Loucy (cell line): ENCODE data around the gene AKR1C1.
"Not testable (repeated sequence)": the region's sequence is repeated elsewhere in the genome, so short reads cannot be mapped to it uniquely, and the experiment has no call there.

ENCODE experiments used
- H2AFZ ChIP-seq: fragments of 200-600 bp; sonication (generic); 2 replicates; pipeline ENCODE4 v1.6.0; 2016; ENCODE audit warnings: antibody characterized with exemption, mild to moderate bottlenecking, low read length, moderate library complexity
- H3F3A ChIP-seq: fragments of 200-600 bp; 2 replicates; pipeline ENCODE4 v1.6.0; 2016; ENCODE audit warnings: antibody characterized with exemption, low read depth, mild to moderate bottlenecking
- H3K27me3 ChIP-seq: fragments of 200-600 bp; sonication (generic); 2 replicates; pipeline ENCODE4 v1.6.1; 2014; ENCODE audit warnings: low read length, mild to moderate bottlenecking; ENCODE audit not compliant: insufficient read depth, poor library complexity, severe bottlenecking
- H3K36me3 ChIP-seq: fragments of 200-600 bp; sonication (generic); 2 replicates; pipeline ENCODE4 v1.6.1; 2016; ENCODE audit warnings: low read length; ENCODE audit not compliant: insufficient read depth
- H3K4me1 ChIP-seq: fragments of 200-600 bp; sonication (generic); 2 replicates; pipeline ENCODE4 v1.5.1; 2014; ENCODE audit warnings: low read length, mild to moderate bottlenecking; ENCODE audit not compliant: insufficient read depth, poor library complexity, severe bottlenecking
- H3K4me2 ChIP-seq: fragments of 200-600 bp; sonication (generic); 2 replicates; pipeline ENCODE4 v1.6.0; 2014; ENCODE audit warnings: antibody characterized with exemption, low read length, low read depth, mild to moderate bottlenecking; ENCODE audit not compliant: poor library complexity, severe bottlenecking
- H3K4me3 ChIP-seq: fragments of 200-600 bp; sonication (generic); 2 replicates; pipeline ENCODE4 v1.5.1; 2014; ENCODE audit warnings: low read length, mild to moderate bottlenecking, mixed read lengths; ENCODE audit not compliant: poor library complexity, severe bottlenecking
- H3K79me2 ChIP-seq: fragments of 200-600 bp; sonication (generic); 2 replicates; pipeline ENCODE4 v1.6.1; 2014; ENCODE audit warnings: low read length; ENCODE audit not compliant: insufficient read depth
- H3K9ac ChIP-seq: fragments of 200-600 bp; sonication (generic); 2 replicates; pipeline ENCODE4 v1.6.0; 2014; ENCODE audit warnings: mild to moderate bottlenecking, low read depth, low read length, moderate library complexity; ENCODE audit not compliant: poor library complexity, severe bottlenecking
- H3K9me2 ChIP-seq: fragments of 200-600 bp; sonication (generic); replicated peaks from 2 replicates; pipeline ENCODE4 v1.6.1; 2016; ENCODE audit warnings: low read depth, low read length, mixed read lengths
- H3K9me3 ChIP-seq: fragments of 200-600 bp; sonication (generic); 2 replicates; pipeline ENCODE4 v1.6.1; 2014; ENCODE audit warnings: mild to moderate bottlenecking, antibody characterized with exemption, low read length, low read depth; ENCODE audit not compliant: insufficient read depth
- H4K20me1 ChIP-seq: fragments of 200-600 bp; sonication (generic); 2 replicates; pipeline ENCODE4 v1.6.0; 2014; ENCODE audit warnings: antibody characterized with exemption, low read length, mild to moderate bottlenecking; ENCODE audit not compliant: insufficient read depth, poor library complexity, severe bottlenecking
- CTCF ChIP-seq: fragments of 200-600 bp; sonication (generic); conservative IDR thresholded peaks from 2 replicates; pipeline ENCODE4 v1.5.1; 2014; ENCODE audit warnings: mild to moderate bottlenecking, antibody characterized with exemption, low read length
- EZH2phosphoT487 ChIP-seq: fragments of 200-600 bp; IDR thresholded peaks from 2 replicates; pipeline ENCODE4 v1.6.1; 2018; ENCODE audit warnings: antibody characterized with exemption, mild to moderate bottlenecking, moderate library complexity, borderline replicate concordance

The AKR1C1 gene

GRCh38 chr10:4918236-4918635, 45.0 kb upstream of the AKR1C1 start:
- H3F3A ChIP-seq, result no peaks in the 10 kb centered on the region
- no peak overlapping the region for H2AFZ ChIP-seq
- no peaks in the 10 kb centered on the region for H3K4me1 ChIP-seq
- H3K4me3 ChIP-seq, result no peak overlapping the region
- H3K9me2 ChIP-seq, result no peaks in the 10 kb centered on the region
- H3K36me3 ChIP-seq, result no peaks in the 10 kb centered on the region
- no peaks in the 10 kb centered on the region for H4K20me1 ChIP-seq
- no peaks in the 10 kb centered on the region for H3K9me3 ChIP-seq
- H3K79me2 ChIP-seq, result no peaks in the 10 kb centered on the region
- TF ChIP-seq CTCF (no peak), EZH2phosphoT487 (no peak)
- H3K9ac ChIP-seq, result no peak overlapping the region
- no peaks in the 10 kb centered on the region for H3K27me3 ChIP-seq
- no peak overlapping the region for H3K4me2 ChIP-seq

- H3K9ac ChIP-seq, H3K4me3 ChIP-seq, H3K27me3 ChIP-seq, H3K4me2 ChIP-seq, H3K9me3 ChIP-seq, H3K4me1 ChIP-seq, H3F3A ChIP-seq, H3K36me3 ChIP-seq, H4K20me1 ChIP-seq, H3K79me2 ChIP-seq, H2AFZ ChIP-seq, H3K9me2 ChIP-seq: not testable (repeated sequence)
Measured at GRCh38 chr10:4924482-4924881, 38.7 kb upstream of the AKR1C1 start.

- no peaks in the 10 kb centered on the region for H3K79me2 ChIP-seq
- no peak overlapping the region for H3K4me3 ChIP-seq
- H3K9ac ChIP-seq, result no peak overlapping the region
- H4K20me1 ChIP-seq, result no peaks in the 10 kb centered on the region
- no peak overlapping the region for H2AFZ ChIP-seq
- no peaks in the 10 kb centered on the region for H3F3A ChIP-seq
- H3K4me1 ChIP-seq, result no peaks in the 10 kb centered on the region
- H3K9me3 ChIP-seq, result peaks cover 7% of the 10 kb centered on the region; the same call in 1 of the 2 replicates
- no peak overlapping the region for H3K4me2 ChIP-seq
- no peaks in the 10 kb centered on the region for H3K27me3 ChIP-seq
- TF ChIP-seq EZH2phosphoT487 (no peak), CTCF (no peak)
- H3K36me3 ChIP-seq, result no peaks in the 10 kb centered on the region
- H3K9me2 ChIP-seq, result no peaks in the 10 kb centered on the region
Measured at GRCh38 chr10:4926400-4926799, 36.8 kb upstream of the AKR1C1 start.

- no peaks in the 10 kb centered on the region for H3K36me3 ChIP-seq
- H3K27me3 ChIP-seq, result no peaks in the 10 kb centered on the region
- H3K4me3 ChIP-seq, result no peak overlapping the region
- H3K9me2 ChIP-seq, result no peaks in the 10 kb centered on the region
- H3K9ac ChIP-seq, result no peak overlapping the region
- no peaks in the 10 kb centered on the region for H3K4me1 ChIP-seq
- TF ChIP-seq CTCF (no peak), EZH2phosphoT487 (no peak)
- no peak overlapping the region for H2AFZ ChIP-seq
- H4K20me1 ChIP-seq, result no peaks in the 10 kb centered on the region
- no peaks in the 10 kb centered on the region for H3F3A ChIP-seq
- no peak overlapping the region for H3K4me2 ChIP-seq
- H3K79me2 ChIP-seq, result no peaks in the 10 kb centered on the region
- H3K9me3 ChIP-seq, result 0 out of 2 replicates have a peak, but pooled peaks cover 2% of the 10 kb centered on the region
Measured at GRCh38 chr10:4931587-4931986, 31.6 kb upstream of the AKR1C1 start.
